ENCODE measurements around the gene TPP2. TPM values are rescaled to one million over a fixed set of nuclear protein-coding genes. Genes with fewer than 3 reads are reported as not detected.

TPP2 gene
- total RNA-seq, 4 donors from 2014 or later: 38.2 to 78.2 (median 68.1) TPM

DNA sequence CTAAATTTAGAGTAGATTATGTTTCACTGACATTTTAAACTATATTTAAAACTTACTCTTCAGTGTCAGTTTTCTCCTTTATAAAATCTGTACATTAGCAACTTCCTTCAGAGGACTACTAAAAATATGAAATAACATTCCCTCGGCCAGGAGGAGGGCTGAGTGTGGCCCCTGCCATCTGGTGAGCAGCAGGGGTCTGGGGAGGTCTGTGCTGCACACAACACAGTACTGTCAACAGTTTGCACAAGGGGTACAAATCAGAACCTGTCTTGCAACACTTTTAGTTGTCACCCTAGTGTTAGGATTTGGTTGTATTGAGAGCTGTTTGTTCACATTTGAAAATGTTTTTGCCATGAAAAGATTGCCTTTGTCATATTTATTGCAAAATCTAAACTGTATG, 48.9 kb downstream of the TPP2 start:
- intact Hi-C loops (cut with DNase I; ENCODE audit: low total_unique reads): no loop called here
- H3K4me3 ChIP-seq: no peak overlapping the region
- no peaks in the 10 kb centered on the region for H3K9me3 ChIP-seq
- H3K27me3 ChIP-seq: no peaks in the 10 kb centered on the region
- no peak overlapping the region for H3K27ac ChIP-seq
- no peak for DNase-seq
- in situ Hi-C loops (cut with MboI; ENCODE audit: low sequenced_read_pairs in 4 of 4): no loop called here
- TF ChIP-seq CTCF (IDR thresholded peaks at IDR 0.05 in 4 of 5, conservative IDR thresholded peaks at IDR 0.05 in 1 of 5) (no peak), POLR2A (IDR thresholded peaks at IDR 0.05) (no peak)
- H3K36me3 ChIP-seq: peaks cover 2 to 75% of the 10 kb centered on the region in 2 donors
- no peak for ATAC-seq
- peaks cover 7 to 17% of the 10 kb centered on the region in 2 donors for H3K4me1 ChIP-seq

GRCh38 chr13:102648046-102648445, 51.3 kb downstream of the TPP2 start:
- intact Hi-C loops (cut with DNase I; ENCODE audit: low total_unique reads): no loop called here
- no peak overlapping the region for H3K4me3 ChIP-seq
- peaks cover 0 to 7% of the 10 kb centered on the region in 2 donors for H3K4me1 ChIP-seq
- no peak for TF ChIP-seq POLR2A (IDR thresholded peaks at IDR 0.05)
- TF ChIP-seq CTCF (IDR thresholded peaks at IDR 0.05 in 4 of 5, conservative IDR thresholded peaks at IDR 0.05 in 1 of 5): no peak
- ATAC-seq: no peak
- H3K27ac ChIP-seq: no peak overlapping the region
- no peaks in the 10 kb centered on the region for H3K27me3 ChIP-seq
- no peaks in the 10 kb centered on the region for H3K9me3 ChIP-seq
- peaks cover 2 to 73% of the 10 kb centered on the region in 2 donors for H3K36me3 ChIP-seq
- in situ Hi-C loops (cut with MboI; ENCODE audit: low sequenced_read_pairs in 4 of 4): no loop called here
- DNase-seq: no peak

DNA sequence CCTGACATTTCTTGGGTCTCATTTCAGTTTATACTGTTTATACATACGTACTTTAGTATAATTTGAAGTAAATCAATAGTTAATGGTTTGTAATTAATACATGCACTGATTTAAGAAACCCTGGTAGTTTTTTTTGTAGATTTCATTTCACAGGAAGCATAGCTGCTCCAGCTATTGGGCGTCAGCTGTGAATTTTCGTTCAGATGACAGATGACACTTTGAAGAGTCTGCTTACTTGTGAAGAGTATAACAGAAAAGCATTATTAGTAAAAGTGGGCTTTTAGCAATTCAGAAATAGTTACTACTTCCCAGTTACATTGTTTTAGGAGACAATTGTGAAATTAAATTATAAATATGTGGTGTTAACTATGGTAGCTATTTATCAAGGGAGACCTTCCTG, 53.7 kb downstream of the TPP2 start:
- no peaks in the 10 kb centered on the region for H3K9me3 ChIP-seq
- peaks cover 2 to 64% of the 10 kb centered on the region in 2 donors for H3K36me3 ChIP-seq
- intact Hi-C loops (cut with DNase I; ENCODE audit: low total_unique reads) (no loop called here), in situ Hi-C loops (cut with MboI; ENCODE audit: low sequenced_read_pairs in 4 of 4) (no loop called here)
- DNase-seq: no peak
- TF ChIP-seq POLR2A (IDR thresholded peaks at IDR 0.05) (no peak), CTCF (IDR thresholded peaks at IDR 0.05 in 4 of 5, conservative IDR thresholded peaks at IDR 0.05 in 1 of 5) (no peak)
- H3K4me1 ChIP-seq: peaks cover 0 to 3% of the 10 kb centered on the region in 2 donors
- no peak for ATAC-seq
- no peak overlapping the region for H3K27ac ChIP-seq
- no peaks in the 10 kb centered on the region for H3K27me3 ChIP-seq
- no peak overlapping the region for H3K4me3 ChIP-seq

- no peaks in the 10 kb centered on the region for H3K4me1 ChIP-seq
- TF ChIP-seq CTCF (IDR thresholded peaks at IDR 0.05 in 4 of 5, conservative IDR thresholded peaks at IDR 0.05 in 1 of 5) (no peak), POLR2A (IDR thresholded peaks at IDR 0.05) (no peak)
- in situ Hi-C loops (cut with MboI; ENCODE audit: low sequenced_read_pairs in 4 of 4): no loop called here
These were observed 54.6 kb downstream of the TPP2 start for GRCh38 chr13:102651392-102651791.

GRCh38 chr13:102651892-102652291, 55.1 kb downstream of the TPP2 start:
- no peaks in the 10 kb centered on the region for H3K4me1 ChIP-seq
- in situ Hi-C loops (cut with MboI; ENCODE audit: low sequenced_read_pairs in 4 of 4): no loop called here
- H3K27ac ChIP-seq: no peak overlapping the region
- TF ChIP-seq POLR2A (IDR thresholded peaks at IDR 0.05): no peak
- no peaks in the 10 kb centered on the region for H3K9me3 ChIP-seq
- no peak for ATAC-seq
- H3K4me3 ChIP-seq: no peak overlapping the region
- H3K36me3 ChIP-seq: peaks cover 0 to 58% of the 10 kb centered on the region in 2 donors
- intact Hi-C loops (cut with DNase I; ENCODE audit: low total_unique reads): no loop called here
- no peak for DNase-seq
- H3K27me3 ChIP-seq: no peaks in the 10 kb centered on the region

More at GRCh38 chr13:102651392-102651791, 54.6 kb downstream of the TPP2 start:
- Histone ChIP-seq H3K4me3 (no peak overlapping the region), H3K36me3 (peaks cover 1 to 63% of the 10 kb centered on the region in 2 donors), H3K27ac (no peak overlapping the region), H3K9me3 (no peaks in the 10 kb centered on the region), H3K27me3 (no peaks in the 10 kb centered on the region)
- ATAC-seq (no peak), DNase-seq (no peak)
- intact Hi-C loops (cut with DNase I; ENCODE audit: low total_unique reads): no loop called here
